ENCODE measurements around the gene OTOP1. TPM values are rescaled to one million over a fixed set of nuclear protein-coding genes. Genes with fewer than 3 reads are reported as not detected.

OTOP1 gene
- total RNA-seq, 2 experiments from 2014 or later: not detected

Other genes starting within 250 kb of the OTOP1 start
- gene TMEM128, start 21.3 kb upstream of the OTOP1 start, total RNA-seq: 10 to 100 TPM; 15.2 to 16.0 TPM
- 10 to 100 TPM; 47.4 to 49.8 TPM for gene LYAR, start 63.2 kb upstream of the OTOP1 start, total RNA-seq
- gene ZBTB49, start 63.3 kb upstream of the OTOP1 start, total RNA-seq: 1 to 10 TPM; 6.6 to 7.4 TPM
- 1 to 10 TPM; 7.0 to 7.7 TPM for gene NSG1, start 160.2 kb upstream of the OTOP1 start, total RNA-seq